ENCODE data around the gene KCTD13. TPM values are rescaled to one million over a fixed set of nuclear protein-coding genes. Genes with fewer than 3 reads are reported as not detected.

KCTD13 gene
- total RNA-seq, 4 donors from 2014 or later = 7.1 to 44.5 (median 20.0) TPM

DNA sequence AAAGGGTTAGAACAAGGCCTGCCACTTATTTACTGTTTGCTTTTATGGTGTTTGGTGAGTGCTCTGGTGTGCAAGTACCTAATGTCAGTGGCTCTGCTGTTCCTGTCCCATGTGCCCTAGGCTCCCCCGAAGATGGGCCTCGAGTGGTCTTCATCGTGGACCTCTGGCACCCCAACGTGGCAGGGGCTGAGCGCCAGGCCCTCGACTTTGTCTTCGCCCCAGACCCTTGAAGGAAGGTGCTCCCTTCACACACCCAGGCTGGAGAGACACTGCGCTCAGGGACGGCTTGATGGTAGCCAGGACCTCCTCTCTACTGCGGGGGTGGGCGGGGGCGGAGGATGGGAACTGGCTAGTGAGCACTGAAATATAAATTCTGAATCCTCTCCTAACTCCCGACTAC is 20.4 kb downstream of the KCTD13 start:
- TF ChIP-seq, protein P1, sequence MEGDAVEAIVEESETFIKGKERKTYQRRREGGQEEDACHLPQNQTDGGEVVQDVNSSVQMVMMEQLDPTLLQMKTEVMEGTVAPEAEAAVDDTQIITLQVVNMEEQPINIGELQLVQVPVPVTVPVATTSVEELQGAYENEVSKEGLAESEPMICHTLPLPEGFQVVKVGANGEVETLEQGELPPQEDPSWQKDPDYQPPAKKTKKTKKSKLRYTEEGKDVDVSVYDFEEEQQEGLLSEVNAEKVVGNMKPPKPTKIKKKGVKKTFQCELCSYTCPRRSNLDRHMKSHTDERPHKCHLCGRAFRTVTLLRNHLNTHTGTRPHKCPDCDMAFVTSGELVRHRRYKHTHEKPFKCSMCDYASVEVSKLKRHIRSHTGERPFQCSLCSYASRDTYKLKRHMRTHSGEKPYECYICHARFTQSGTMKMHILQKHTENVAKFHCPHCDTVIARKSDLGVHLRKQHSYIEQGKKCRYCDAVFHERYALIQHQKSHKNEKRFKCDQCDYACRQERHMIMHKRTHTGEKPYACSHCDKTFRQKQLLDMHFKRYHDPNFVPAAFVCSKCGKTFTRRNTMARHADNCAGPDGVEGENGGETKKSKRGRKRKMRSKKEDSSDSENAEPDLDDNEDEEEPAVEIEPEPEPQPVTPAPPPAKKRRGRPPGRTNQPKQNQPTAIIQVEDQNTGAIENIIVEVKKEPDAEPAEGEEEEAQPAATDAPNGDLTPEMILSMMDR (IDR thresholded peaks at IDR 0.05) = no peak
- DNase-seq (ENCODE audit: low spot score) = no peak
- no peak for ATAC-seq (ENCODE audit: low FRiP score)

DNA sequence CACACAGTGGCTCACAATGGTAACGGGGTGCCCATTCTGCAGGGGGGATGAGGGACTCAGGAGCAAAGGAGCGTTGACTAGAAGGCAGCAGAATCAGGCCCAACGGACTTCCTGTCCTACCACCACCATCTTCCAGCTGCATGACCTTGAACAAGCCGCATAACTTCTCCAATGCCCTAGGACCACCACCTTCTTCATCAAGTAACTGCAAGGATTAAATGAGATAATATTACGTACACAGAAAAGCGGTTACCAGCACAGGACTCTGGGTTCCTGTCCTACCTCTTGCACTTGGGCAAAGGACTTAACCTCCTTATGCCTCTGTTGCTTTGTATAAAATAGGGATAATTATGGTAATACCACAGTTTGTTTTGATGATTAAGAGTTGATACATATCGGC is 21.1 kb downstream of the KCTD13 start:
- TF ChIP-seq, protein P1 (IDR thresholded peaks at IDR 0.05) = no peak
- ATAC-seq (ENCODE audit: low FRiP score) (no peak), DNase-seq (ENCODE audit: low spot score) (no peak)

DNA sequence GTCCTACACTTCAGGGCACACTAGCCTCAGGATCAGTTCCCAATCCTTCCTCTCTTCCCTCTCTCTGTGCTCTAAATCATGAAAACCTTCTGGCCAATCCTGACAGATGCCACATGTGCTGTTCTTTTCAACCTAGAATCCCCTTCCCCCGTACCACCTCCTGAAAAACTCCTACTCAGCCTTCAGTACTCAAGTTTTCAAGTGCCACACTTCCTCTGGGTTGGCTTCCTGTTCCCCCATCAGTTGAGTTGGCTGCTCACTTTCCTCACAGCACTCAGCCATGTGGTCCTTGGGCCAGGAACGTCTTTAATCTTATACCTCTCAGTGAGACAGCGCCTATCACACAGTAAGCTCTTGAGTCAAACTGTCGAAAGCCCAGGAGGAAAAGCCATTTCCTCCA is 22.4 kb downstream of the KCTD13 start:
- ATAC-seq (ENCODE audit: low FRiP score) (no peak), DNase-seq (ENCODE audit: low spot score) (no peak)
- TF ChIP-seq, protein P1 (IDR thresholded peaks at IDR 0.05) = no peak

DNA sequence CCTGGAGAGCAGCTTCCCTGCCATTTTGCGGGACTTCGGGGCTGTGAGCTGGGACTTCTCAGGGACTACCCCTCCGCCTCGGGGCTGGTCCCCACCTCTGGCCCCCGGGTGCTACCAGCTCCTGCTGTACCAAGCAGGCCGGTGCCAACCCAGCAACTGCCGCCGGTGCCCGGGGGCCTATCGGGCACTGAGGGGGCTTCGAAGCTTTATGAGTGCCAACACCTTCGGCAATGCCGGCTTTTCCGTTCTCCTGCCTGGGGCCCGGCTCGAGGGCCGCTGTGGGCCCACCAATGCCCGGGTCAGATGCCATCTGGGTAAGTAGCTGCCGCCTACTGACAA is 24.4 kb downstream of the KCTD13 start:
- no peak for DNase-seq (ENCODE audit: low spot score)
- TF ChIP-seq, protein P1 (IDR thresholded peaks at IDR 0.05) = no peak
- ATAC-seq (ENCODE audit: low FRiP score) = no peak

DNA sequence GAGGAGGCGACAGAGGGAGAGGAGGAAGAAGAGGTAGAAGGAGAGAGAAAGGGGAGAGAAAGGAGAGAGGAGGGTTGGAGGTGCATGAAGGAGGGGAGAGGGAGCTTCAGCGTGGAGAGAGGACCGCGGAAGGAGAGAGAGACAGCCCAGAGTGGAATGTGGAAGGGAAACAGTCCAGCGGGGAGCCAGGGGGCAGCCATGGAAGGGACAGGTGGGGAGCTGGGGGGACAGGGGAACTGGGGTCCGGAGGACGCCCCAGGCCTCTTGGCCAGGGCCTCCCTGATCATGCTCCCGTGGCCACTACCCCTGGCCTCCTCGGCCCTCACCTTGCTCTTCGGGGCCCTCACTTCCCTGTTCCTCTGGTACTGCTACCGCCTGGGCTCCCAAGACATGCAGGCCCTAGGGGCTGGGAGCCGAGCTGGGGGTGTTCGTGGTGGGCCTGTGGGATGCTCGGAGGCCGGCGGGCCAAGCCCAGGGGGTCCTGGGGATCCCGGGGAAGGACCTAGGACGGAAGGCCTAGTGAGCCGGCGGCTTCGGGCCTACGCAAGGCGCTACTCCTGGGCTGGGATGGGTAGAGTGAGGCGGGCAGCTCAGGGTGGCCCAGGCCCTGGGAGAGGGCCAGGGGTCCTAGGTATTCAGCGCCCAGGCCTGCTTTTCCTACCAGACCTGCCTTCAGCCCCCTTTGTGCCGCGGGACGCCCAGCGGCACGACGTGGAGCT is 25.0 kb downstream of the KCTD13 start:
- no peak for DNase-seq (ENCODE audit: low spot score)
- no peak for ATAC-seq (ENCODE audit: low FRiP score)
- TF ChIP-seq, protein P1 (IDR thresholded peaks at IDR 0.05) = no peak

DNA sequence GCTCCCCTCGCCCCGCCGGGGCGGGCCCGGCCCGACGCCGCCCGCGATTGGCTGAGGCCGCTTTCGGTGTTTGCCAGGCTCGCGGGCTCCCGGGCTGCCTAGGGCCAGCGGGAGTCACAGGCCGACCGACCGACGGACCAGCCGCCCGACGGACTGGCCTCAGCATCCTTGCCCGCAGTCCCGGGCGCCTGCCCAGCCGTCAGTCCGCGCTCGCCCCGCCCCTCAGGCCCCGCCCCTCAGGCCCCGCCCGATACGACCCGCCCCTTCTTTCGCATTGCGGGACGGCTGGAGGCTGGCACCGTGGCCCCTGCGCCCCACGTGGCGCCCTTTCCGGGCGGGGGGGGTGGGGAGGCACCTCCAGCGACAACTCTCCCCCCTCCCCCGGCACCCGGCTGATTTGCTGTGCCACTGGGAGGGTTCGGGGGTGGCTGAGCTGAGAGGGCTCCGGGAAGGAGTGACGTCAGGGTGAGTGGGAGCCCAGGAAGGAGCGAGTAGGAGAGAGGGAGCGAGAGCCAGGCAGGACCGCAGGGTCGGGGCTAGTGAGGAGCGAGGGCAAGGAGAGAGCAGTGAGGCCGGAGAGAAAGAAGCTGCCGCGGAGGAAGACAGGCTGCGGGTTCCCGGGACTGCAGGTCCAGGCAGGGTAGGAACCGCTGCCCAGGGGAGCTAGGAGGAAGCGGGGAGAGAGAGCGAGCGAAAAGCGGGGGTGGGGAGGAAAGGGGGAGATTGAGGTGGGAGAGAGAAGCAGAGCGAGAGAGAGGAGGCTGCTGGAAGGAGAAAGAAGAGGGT is 25.7 kb downstream of the KCTD13 start, which contains the start of gene ASPHD1:
Gene ASPHD1 (plus strand): TSS at position 387 of the 786 bp plus-strand sequence. CDS start 484 bp downstream, outside the sequence.
- TF ChIP-seq, protein P1 (IDR thresholded peaks at IDR 0.05) = no peak
- peak; percentile 86 for ATAC-seq (ENCODE audit: low FRiP score)
- DNase-seq (ENCODE audit: low spot score) = peak; percentile 55
